ENCODE measurements around the gene ARFIP2.

DNA sequence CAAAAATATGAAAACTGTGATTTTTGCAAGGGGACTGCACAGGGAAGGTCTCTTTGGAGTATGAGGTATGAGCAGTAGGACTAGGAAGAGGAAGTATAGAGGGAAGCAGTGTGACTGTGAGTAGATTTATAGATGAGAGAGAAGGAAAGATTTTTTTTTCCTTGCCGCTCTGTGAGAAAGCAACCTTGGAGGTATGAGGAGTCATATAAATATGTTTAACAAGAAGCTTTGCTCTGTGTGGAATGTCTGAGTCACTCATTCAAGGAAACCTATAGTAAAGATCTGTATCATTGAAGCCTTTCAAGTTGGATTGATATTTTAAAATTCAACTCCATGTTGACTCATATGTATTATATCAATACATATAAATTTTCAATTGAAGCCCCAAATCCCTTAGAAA is 42.1 kb upstream of the ARFIP2 start:
- TF ChIP-seq CTCF (IDR thresholded peaks at IDR 0.05; ENCODE audit: low read depth, low read length), result no peak
- no peak for TF ChIP-seq EZH2phosphoT487 (IDR thresholded peaks at IDR 0.05; ENCODE audit: low read depth)
